UCSD-AML1 (cell line): ENCODE measurements around the gene ECI1.
A peak's percentile ranks its signal among the peaks of the same experiment; 100 is the strongest.
"Not testable (repeated sequence)": the region's sequence is repeated elsewhere in the genome, so short reads cannot be mapped to it uniquely, and the experiment has no call there.

Source experiments
- DNase-seq: peaks from one replicate; lab custom pipeline; 2025; ENCODE audit not compliant: unreplicated experiment; lab: John Stamatoyannopoulos, UW

ECI1 gene

DNA sequence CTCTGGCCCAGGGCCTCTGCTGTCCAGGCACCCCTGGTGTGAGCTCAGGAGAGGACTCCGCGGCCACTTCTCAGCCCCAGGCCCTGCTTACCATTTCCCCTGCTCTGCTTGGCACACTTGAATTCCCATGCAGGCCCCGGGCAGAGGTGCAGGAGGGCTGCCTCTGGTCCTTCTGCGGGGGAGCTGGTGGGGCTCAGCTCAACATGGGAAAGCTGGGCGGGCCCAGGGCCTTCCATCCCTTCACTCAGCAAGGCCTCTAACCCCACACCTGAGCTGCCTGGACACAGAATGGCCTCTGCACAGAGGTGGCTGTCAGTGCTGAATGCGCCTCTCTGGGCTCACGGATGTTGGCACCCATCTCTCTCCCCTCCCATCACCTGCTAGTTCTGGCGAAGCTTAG, 29.1 kb upstream of the ECI1 start:
- DNase-seq = no peak

DNA sequence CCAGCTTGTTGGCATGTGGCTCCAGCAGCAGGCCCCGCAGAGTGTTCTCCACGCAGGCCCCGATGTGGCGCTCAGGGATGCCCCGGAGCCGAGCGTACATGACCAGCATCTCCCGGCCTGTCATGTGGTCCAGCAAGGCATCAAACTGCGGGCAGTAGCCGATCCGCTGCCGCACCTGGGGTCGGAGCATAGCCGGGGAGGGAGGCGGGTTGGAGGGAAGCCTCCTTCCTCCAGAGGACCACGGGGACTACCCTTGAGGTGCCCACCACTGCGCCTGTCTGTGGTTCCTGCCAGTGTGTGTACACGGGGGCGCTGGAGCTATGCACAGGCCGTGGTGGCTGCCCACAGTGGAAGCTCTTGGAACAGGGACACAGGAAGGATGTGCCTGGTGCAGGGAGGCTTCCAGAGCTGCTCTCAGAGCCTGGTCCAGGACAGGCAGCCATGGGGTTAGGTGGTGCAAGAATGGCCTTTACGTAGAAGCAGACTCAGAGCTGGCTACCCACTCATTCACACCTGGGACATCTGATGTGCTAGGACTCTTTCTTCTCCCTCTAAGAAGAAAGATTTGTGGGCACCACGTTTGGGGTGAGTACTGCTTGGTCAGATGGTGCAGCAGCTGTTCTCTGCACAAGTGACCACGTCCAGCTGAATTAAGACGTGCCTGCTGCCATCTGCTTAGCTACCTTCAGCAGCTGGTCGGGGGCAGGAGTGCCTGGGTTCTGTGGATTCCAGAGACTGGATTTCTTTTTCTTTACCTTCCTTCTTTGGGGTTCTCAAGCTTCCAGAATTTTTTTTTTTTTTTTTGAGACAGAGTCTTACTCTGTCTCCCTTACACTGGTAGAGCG, 27.8 kb upstream of the ECI1 start:
- DNase-seq = no peak

DNA sequence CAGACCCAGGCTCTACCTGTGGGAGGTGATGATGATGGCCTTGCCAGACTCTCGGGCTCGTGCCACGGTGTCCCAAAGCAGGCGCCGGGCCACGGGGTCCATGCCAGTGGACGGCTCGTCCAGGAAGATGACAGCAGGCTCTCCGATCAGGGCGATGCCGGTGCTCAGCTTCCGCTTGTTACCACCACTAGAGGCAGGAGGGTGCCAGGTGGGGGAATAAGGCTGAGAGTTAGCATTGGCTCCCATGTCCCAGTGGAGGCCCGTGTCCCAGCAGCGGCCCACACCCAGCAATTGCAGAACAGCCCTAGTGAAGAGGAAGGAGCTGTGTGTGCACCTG, 26.9 kb upstream of the ECI1 start:
- no peak for DNase-seq

DNA sequence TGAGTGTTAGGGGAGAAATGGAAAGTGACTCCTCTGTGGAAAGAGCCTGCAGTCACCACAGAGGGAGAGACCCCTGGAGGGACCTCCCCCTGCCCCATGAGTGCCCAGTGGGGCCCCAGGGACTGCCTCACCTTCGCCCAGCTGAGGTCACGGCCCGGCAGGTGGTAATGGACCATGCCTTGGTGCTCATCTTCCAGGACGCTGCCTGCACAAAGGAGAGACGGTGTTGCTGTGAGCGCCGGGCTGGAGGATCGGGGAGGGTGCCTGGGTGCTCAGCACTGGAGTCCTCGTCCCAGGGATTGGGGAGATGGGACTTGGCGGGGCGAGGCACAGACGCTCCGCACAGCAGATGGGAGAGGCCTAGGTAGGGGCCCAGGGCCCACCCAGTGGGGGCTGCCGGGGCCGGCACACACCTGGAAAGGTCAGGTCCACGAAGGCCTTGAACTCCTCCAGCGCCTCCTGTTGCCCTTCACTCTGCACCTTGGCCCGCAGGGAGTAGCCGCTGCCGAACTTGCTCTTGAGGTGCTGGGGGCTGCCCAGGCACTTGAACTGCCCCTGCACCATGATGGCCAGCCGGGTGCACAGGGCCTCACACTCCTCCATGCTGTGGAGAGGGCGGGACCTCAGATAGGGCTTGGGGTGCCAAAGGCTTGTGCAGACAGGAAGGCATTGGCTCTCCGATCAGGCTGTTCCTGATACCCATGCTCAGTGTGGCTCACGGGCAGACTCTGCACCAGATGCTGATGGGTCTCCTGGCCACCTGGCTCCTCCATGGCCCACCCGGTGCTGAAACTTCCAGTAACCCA, 26.3 kb upstream of the ECI1 start:
- no peak for DNase-seq

DNA sequence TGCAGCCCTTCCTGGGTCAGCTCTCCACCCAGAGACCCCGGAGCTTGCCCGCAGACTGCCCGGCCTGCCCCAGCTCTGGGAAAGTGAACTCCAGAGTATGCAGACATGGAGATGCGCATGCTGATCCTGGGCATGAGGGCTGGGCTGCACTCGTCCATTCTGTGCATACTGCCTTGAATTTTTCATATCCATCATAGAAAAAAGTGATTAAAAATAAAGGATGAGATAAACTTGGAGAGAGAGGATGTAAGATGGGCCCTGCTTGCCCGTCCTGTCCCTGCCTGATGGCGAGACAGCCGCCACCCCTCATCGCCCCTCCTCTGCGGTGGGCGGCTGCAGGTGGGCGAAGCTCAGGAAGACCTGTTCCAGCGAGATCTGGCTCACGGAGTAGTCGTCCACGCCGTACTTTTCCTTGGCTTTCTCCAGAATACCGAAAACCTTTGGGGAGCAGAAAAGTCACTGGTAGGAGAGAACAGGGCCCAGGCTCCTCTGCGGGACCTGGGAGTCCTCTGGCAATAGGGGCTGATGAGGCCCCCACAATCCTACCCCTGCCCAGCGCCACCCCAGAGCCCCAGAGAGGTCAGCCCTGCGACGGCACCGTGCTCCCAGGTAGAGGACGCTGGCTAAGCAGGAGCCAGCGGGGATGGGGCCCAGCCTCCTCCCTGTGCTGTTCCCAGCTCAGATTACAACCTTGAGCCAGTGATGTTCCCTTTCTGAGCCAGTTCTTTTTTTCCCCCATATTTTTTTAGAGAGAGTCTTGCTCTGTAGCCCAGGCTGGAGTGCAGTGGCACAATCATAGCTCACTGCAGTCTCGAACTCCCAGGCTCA, 25.2 kb upstream of the ECI1 start:
- DNase-seq = no peak

DNA sequence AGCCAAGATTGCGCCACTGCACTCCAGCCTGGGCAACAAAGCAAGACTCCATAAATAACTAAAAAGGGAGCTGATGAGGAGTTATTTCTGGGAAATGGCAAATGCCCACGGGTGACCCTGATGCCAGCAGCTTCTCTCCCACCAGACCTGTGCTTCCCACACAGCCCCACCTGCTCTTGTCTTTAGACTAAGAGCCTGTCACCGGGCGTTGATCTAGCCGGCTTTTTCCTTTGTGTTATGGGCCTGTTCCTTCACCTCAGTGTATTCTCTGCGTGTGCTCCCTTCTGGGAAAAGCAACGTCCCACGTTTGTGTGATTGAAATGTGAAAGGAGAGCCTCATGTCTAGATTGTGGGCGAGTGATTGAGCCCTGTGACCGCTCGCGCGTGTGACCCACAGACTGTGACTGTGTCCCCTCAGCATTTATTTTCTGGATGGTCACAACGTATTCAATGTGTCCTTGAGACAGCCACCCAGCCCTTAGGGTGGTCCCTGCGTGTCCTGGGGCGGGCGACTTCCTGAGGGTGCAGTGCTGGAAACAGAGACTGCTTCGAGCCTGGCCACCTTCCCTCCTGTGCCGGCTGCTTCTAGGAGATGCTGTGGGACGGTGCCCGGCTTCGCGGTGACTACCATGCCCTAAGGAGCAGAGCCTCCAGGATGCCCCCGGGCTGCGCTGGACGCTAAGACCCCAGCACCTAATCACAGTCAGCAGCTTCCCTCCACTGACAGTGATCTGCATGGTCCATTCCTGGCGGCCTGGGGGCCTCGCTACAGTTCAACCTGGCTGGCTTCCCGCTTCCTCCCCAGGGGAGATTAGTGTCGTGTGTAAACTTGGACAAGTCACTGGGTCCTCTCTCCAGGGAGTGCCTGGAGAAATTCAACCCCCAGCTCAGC, 24.3 kb upstream of the ECI1 start:
- DNase-seq = no peak

DNA sequence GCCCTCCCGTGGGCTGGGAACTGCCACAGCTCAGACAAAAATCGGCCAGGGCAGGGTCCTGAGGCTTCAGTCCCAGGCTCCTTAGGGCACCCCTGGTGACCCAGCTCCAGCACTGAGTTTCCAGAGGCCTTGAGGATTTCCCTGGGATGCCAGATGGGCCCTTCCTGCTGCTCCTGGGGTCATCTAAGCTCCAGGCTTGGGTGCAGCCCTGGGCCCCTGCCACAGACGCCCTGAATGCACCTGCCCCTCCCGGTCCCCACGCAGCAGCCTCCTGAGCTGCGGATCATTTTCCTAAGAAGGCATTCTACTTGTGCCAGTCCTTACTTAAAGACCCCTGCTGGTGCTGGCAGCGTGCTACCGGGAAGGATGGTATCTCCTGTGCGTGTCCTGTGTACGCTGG, 22.5 kb upstream of the ECI1 start:
- no peak for DNase-seq

DNA sequence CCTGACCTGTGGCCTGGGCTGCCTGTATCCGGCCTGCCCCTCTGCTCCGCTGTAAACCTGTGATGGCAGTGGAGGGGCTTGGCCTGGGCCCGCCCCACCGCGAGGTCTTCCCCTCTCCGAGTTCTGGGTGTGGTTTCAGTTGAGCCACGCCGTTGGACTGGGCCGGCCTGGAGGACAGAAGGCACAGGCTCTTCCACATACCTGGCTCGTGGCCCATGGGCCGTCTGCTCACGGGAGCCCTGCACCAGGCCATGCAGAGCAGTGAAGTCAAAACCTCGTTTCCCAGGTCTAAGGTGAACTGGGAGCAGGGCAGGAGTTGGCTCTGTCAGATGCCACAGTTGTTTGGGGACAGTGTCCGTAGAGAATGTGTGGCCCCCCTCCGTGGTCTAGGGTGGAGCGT, 22.1 kb upstream of the ECI1 start:
- DNase-seq = no peak

DNA sequence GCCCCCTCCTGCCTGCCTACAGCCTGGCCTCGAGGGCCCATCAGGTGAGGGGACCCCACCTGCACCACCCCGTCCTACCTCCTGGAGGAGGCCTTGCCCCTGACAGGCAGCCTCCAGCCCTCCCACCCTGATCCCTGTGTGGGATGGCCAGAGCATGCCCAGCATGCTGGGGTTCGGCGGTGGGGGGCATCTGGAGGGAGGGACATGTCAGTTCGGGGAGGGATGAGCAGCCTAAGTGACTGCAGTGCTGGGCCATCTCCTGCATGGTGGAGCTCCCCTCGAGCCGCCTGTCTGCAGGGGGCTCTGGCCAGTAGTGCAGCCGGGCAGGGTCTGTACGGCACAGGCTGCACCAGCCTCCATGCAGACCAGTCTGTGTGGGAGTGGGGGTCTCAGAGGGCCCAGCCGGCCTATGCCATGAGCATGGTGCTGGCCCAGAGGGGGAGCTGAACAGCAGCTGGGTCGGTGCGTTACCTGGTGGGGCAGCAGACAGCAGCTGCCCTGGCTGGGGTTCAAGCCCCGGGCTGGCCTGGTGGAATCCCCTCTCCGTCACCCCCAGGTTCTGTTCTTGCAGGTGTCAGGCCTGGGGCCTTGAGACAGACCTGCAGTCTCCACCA, 20.6 kb upstream of the ECI1 start:
- DNase-seq = no peak

DNA sequence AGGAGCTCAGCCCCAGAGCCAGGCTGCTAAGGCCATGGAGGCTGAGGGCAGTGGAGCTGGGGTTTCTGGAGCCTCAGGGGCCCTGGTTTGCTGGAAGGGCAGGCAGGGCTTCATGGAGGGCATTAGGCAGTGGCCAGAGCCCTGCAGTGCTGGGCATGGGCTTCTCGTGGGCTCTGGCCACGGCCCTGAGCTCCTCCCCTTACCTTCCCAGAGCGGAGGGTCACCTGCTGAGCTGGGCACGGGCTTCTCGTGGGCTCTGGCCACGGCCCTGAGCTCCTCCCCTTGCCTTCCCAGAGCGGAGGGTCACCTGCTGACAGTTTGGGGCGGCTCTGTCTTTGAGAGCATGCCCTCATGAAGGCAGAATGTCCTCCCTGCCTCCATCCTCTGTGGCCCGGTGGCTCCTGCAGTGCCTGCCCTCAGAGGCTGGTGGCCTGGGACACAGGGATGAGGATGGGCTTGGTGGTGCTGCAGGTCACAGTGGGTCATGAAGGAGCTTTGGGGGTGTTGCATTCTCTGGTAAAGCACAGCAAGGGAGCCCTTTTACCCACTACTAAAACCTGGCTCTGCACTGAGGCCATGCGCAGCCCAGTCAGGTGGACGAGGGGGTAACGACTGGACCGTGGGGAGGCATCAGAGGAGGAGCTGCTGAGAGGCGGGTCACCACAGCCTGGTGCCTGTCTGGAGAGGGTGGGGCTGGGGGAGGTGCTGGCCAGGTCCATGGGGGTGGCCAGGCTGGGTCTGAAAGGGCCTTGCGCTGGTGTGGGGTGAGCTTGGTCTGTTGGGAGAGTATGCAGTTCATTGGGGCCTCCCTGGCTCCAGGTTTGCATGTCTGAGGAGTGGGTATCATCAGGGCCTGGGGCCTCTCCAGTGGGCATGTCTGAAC, 19.4 kb upstream of the ECI1 start:
- DNase-seq = no peak

DNA sequence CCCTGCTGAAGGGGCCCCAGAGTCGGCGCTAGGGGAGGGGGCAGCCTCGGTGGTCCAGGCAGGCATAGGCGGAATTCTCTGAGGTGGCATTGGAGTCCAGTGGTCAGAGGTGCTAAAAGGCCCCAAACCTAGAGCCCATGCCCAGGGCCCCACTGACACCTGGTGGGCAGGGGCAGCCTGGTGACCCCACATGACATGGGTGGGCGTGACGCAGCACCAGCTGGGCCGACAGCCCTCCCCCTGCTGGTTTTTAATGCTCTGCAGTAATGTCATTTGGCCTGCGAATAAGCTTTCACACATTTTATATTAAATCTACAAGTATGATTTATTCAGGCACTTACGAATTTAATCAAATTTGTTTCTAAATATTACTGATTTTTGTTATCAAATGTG, 18.7 kb upstream of the ECI1 start:
- DNase-seq = no peak

DNA sequence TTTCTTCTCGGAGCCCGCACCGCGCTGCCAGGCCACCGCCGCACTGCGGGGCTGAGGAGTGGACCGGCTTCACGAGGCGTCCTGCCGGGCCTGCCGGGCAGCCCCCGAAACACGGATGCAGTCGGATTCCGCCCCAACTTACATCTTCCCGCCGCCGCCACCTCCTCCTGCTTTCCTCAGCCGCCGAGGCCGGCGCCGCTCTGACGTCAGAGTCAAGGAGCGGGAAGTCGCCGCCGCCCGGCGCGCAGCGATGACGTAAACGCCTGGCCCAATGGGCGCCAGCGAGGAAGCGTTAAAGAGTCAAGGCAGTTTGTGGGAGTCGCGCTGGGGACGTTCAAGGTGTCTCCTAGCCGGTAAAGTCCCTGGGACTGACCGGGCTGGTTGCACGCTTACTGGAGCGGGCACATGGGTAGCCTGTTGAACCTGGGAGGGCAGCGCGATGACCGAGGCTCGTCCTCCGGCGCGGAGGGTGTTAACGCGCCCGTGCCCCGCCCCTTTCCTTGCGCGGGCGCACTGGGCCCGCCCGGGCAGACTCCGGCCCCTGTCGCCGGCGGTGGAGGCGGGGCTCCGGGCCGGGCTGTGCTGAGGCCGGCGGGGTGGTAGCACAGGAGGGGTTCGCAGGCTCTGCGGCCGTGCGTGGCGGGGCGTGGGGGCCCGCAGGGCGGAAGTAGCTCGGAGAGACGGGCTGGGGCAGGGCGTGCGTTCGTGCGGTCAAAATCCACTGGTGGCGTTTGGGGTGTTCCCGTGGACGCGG, 16.7 kb upstream of the ECI1 start, which contains the start of gene RNPS1:
Gene RNPS1, minus strand, starts transcription at position 214 of the 754 bp plus-strand sequence. CDS start 3,483 bp downstream, outside the sequence.
- peak; percentile 97 for DNase-seq

DNA sequence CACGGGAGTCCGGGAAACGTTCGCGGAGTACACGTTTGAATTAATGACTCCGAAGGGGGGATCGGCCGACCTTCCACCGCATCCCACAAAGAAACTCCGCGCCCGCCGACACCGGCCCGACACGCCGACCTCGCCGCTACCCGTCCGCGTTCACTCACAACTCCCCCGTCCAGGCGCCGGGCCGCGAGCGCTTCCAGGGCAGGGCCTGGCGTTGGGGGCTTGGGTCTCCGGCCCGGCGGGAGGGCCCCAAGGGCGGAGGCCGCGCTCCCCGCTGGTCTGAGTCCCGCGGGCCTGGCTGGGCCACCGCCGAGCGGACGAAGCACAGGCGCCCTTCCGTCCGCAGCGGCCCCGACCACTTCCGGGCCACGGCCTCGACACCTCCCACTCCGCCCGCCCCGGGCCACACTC, 16.1 kb upstream of the ECI1 start:
- peak; percentile 90 for DNase-seq

DNA sequence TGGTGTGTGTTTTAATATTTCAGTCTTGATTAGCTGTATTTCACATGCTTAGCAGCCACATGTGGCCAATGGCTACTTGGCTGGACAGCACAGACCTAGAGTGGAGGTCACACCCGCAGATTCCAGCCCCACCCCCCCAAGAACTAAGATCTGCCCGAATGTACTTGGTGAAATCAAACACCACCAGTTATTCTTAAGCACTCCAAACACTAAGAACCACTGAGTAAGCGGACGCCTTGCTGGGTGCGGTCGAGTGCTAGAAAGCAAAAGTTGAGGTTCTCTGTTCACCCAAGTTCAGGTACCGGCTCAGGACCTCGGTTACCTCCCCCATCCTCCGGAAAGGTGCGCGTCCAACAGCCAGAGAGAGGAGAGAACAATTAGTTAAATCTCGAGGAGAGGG, 15.5 kb upstream of the ECI1 start:
- DNase-seq = not testable (repeated sequence)

DNA sequence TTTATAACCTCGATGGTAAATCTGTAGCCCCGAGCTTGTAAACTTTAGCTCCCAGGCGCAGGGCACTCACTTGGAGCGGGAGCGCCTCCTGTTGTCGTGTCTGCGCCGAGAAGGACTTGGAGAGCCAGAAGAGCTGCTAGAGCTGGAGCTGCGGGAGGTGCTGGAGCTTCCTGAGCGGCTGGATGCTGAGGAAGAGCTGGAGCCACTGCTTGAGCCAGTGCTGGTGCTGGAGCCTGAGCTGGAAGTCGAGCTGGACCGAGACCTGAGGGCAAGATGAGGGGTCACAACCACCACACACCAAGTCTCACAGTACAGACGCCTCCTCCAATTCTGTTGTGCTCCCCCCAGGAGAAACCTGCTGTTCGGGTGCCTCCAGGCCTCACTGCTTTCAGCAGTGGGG, 11.6 kb upstream of the ECI1 start:
- not testable (repeated sequence) for DNase-seq

DNA sequence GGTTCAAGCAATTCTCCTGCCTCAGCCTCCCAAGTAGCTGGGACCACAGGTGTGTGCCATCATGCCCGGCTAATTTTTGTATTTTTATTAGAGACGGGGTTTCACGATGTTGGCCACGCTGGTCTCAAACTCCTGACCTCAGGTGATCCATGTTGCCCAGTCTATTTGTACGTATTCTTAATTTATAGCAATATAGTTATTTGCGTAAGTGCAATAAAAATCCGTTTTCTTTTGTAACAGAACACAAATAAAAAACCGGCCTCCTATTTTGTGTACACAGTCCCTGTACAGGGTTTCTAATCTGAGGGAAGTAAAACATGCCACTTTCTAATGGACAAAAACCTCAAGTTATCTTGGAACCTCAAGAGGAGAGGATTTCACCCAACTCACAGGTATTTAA, 8.9 kb upstream of the ECI1 start:
- no peak for DNase-seq

DNA sequence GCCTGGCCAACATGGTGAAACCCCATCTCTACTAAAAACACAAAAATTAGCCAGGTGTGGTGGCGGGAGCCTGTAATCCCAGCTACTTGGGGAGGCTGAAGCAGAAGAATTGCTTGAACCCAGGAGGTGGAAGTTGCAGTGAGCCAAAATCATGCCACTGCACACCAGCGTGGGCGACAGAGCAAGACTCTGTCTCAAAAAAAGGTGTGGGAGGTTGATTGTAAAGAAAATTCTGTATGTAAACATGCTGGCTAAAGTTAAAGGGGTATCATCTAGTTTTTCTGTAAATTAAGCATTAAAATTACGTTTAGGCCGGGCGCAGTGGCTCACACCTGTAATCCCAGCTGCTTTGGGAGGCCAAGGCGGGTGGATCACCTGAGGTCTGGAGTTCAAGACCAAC, 7.1 kb upstream of the ECI1 start:
- not testable (repeated sequence) for DNase-seq

DNA sequence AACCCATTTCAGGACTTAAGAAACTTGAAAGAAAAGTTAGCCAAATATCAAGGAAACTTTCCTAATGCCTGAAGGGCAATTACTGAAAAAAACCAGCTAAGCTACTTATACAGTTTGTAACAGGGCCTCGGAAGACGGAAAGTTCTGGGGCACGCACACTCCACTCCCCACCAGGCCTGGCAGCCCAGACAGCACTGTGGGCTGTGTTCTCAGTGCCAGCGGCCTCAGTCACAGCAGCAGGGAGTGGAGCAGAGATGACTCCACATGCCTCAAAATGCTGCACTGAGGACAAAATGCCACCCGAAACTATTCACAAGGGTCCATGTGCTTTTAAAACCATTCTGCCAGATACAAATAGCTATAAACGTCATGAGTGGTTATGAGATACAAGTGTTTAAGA, 6.3 kb upstream of the ECI1 start:
- no peak for DNase-seq
